Inferior parietal cortex (tissue), 1 donor: ENCODE measurements around the gene ADGRG1.

Source experiments
- DNase-seq: peaks from one replicate; pipeline ENCODE4 v3.0.0-alpha.2; 2016; ENCODE audit errors: extremely low spot score

The ADGRG1 gene

DNA sequence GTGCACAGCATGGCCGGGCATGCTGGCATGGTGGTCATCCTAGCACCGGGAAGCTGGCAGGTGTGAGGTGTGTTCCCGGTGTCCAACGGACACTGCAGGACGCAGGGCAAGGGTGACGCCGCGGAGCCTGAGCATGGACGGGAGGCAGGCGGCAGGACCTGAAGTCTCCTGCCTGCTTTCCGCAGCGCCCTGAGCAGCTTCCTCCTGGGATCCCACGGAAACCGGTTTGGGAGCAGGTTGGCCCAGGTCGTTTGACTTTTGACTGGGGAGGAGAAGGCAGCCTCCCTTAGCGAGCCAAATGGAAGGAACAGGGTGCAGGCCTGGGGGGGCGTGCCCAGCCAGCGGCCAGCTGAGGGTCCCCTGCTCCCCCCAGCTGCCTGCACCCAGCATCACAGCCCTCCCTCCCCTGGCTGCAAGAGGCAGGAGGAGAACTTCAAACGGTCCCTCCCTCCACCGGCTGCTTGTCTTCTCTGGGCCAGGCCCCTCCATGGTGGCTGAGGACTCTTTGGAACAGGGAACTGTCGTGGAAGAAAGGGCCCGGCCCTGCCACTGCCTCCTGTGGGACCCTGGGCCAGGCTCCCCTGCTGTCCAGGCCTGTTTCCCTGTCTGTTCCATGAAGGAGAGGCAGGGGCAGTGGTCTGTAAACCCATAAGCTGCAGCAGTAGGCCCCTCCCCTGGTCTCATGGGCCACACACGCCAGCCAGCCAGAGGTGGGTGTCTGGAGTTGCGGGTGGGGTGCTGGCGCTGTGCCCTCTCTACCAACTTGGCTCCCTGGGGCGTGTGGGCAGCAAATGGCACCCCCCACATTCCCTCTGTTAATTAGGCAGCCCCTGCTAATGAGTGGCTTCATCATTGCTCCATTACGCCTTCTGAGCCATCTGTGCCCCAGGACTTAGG is 7.8 kb upstream of the ADGRG1 start:
- no peak for DNase-seq

DNA sequence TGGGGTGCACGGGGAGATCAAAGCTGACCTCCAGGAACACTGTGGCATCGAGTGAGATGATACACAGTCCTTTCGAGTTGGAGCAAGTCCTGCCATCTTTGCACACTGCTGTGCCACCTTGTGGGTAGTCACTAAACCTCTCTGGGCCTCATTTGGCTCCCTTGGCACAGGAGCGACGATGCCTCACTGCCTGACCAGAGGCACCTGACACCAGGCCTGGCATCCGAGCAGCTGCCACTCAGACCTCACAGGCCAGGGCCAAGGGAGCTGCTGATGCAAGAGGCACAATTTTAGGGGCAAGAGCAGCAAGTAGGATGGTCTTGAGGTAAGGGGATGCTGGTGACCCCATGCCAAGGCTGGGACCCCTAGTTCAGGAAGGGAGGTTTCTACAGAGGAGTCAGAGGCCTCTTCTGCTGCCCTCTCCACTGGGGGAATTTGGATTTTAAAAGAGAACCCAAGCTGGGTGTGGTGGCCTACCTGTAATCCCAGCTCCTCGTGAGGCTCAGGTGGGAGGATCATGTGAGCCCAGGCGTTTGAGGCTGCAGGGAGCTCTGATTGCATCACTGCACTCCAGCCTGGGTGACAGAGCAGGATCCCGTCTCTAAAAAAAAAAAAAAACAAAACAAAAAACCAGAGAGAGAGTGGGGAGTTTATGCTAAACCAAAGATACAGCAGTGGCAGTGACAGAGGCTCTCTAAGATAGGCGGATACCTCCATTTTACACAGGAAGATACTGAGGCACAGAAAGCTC is 6.7 kb upstream of the ADGRG1 start:
- DNase-seq = peak; percentile 2

DNA sequence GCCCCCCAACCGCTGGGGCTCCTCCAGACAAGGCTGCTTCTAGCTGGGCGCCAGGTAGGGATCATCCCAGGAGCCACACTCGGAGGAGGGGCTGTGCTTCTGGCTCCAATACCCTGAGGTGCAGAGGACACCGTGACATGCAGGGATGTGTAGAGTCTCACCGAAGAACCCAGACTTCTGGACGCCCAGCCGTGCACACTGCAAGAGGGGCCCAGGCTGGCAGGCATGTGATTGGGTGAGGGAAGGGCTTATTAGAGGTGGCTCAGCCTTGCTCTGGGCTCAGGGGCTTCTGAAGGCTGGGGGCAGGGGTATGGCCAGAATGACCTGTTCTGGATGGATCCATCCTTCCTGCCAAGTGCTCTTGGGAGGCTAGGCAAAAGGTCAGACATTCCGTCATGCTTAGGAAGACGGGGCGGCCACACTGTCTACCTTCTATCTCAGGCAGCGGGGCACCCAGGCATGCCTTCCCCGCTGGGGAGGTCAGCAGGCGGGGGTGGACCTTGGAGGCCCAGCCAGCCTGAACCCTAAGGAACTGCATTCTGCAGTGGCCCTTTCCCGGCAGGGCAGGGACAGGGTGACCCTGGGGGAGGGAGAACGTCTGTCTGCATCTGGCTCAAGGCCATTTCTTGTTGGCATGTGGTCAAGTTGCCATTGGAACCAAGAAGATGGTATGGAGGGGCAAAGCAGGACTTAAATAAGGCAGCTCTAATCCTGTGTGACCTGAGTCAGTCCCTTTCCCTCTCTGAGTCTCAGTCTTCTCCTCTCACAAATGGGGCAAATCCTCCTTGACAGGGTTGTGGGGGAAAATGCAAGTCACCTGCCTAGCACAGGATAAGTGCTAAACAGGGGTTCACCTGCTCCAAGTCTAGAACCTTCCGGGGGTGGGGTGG is 5.8 kb upstream of the ADGRG1 start:
- DNase-seq = peak; percentile 9

DNA sequence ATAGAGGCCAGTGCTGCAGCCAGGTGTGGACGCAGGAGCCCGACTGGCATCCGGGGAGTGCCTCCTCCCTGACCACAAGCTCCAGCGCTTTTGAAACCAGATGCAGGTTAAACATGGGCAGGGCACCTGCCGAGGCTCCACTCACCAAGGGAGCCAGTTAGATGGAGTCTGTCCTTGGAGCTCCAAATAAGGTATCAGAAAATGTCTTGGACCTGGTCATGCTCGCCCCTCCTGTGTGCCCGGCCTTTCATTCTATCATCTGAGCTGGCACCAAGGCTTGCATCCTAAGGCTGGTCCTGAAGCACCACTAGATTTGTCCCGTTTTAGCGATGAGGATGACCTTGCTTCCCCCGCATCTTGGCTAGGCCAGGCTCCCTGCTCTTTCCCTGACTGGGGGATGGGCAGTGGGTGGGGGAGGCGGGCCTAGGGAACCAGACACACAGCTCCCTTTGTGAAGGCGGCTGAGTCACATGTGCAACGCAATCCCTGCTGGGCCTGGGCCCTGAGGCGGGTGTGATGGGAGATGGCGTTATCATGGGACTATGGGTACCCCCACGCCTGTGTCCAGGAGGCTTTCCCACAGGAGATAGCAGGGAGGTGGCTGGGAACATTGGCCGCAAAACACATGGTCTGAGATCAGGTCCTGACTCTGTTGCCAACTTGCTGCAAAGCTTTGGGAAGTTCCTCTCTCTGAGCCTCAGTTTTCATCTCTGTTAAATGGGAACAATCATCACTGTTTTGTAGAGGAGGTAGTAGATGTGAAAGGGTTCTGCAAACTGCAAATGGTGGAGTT is 5.0 kb upstream of the ADGRG1 start:
- DNase-seq = peak; percentile 68

DNA sequence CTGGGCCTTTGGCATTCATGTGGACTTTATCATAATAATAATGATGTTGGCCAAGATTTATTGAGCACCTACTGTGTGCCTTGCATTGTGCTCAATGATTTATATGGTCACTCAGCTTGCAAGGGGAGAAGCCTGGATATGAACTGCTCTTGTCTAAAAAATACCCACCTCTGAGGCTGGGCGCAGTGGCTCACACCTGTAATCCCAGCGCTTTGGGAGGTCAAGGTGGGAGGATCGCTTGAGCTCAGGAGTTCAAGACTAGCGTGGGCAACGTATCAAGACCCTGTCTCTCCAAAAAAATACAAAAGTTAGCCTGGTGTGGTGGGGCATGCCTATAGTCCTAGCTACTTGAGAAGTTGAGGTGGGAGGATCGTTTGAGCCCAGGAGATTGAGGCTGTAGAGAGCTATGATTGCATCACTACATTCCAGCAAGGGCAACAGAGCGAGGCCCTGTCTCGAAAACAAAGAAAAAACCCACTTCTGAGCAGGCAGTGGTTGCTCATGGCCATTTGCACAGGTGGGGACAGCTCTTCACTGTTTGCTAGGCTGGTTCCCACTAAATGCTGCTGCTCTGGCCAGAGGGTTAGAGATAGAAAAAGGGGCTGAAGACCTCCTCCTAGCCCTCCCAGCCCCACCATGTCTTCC is 4.3 kb upstream of the ADGRG1 start:
- no peak for DNase-seq

DNA sequence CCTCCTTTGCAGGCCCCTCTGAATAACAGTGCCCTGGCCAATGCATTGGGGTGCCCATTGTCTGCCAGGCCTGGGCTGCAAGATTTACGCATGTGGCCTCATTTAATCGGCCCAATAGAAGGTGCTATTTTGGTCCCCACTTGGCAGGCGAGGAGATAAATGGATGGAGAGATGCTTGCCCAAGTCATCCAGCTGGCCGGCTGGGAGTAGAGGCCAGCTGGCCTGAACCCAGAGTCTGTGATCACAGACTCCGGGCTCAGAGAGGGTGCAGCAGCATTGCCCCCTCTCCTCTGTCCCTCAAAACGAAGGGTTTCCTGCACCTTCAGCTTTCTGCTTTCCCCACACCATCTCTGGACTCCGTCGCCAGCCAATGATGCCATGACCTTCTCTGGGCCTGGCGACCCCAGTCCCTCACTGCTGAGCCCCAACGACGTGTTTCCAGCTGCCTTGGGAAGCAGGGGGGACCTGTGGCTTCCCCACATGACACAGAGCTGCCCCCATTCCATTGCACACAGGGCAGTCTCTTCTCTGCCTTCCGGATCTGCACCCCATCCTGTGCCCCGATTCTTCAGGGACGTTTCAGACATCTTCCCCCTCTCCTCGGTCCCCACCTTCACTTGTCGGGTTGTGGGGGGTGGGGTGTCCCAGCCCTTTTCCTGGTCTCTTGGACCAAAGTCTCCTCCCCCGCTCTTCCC is 3.5 kb upstream of the ADGRG1 start:
- DNase-seq = peak; percentile 72

DNA sequence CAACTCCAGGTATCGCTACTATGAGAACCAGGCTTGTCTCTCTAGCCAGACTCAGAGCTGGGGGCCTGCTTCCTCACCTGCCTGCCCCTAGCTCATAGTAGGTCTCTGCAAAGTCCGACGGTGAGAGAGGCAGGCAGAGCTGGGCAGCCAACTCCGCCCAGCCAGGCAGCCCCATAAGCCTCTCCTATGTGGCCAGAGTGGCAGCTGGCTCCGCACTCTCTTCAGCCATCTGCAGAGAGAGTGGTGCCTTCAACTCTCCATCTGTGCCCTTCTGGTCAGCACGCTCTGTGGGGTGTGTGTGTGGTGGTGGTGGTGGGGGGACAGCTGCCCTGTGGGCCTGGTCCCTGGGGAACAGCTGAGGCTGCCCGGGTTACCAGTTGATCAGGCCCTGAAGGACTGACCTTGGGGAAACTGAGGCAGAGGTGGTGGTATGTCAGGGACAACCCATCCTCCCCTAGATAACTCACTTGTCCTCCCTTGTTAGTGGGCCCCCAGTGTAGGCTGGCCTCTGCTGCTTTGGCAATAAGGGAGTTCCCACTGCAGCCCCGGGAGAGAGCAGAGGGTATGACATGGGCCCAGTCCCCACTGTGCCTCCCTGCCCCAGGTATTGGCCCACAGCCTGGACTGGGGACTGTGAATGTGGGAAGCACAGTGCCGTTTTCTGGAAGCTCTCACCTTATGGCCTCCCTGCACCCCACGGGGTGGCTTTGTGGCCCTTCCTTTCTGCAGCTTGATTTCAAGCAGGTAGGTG is 1.8 kb upstream of the ADGRG1 start:
- DNase-seq = no peak

DNA sequence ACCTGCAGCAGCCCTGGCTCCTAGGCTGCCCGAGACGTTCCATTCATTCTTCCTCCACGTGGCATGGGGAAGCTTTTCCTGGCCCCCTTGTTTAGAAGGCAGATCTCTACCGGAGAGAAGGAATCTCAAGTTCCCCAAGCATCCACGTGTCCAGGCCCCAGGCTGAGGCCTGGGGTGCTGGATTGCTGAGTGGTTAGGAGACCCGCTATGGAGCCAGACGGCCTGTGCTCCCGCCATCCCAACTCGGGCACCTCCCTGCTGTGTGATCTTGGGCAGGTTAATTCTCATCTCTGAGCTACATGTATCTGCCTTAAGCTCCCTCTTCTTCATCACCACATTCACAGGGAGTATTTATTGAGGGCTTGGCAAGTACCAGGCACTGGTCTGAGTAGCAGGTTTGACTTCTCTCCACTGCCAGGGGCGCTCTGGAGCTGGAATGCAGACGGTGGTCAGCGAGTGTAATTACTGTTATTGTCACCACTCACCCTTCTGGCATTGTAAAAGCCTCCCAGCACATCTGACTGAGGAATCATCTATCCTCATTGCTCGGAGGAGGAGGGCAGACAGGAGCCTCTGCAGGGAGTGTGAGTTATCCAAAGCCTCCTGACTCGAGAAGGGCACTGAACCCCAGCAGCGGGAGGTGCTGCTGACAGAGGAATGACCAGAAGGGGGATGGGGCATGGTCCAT is 1.1 kb upstream of the ADGRG1 start:
- no peak for DNase-seq

DNA sequence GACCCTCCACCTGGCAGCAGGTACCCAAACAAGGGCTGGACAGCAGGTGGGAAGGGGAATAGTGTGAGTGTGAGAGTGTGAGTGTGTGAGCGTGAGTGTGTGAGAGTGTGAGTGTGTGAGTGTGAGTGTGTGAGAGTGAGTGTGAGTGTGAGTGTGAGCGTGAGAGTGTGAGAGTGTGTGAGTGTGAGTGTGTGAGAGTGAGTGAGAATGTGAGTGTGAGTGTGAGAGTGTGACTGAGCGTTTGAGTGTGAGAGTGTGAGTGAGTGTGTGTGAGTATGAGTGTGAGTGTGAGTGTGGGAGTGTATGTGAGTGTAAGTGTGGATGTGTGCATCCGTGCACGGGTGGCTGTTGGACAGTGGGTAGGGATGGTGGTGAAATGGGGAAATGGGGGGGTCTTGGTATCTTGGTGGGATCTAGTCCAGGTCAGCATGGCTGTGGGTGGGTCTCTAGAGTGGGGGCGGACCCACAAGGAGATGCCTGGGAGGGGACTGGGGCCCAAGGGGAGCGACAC is 408 bp downstream of the ADGRG1 start:
- no peak for DNase-seq

DNA sequence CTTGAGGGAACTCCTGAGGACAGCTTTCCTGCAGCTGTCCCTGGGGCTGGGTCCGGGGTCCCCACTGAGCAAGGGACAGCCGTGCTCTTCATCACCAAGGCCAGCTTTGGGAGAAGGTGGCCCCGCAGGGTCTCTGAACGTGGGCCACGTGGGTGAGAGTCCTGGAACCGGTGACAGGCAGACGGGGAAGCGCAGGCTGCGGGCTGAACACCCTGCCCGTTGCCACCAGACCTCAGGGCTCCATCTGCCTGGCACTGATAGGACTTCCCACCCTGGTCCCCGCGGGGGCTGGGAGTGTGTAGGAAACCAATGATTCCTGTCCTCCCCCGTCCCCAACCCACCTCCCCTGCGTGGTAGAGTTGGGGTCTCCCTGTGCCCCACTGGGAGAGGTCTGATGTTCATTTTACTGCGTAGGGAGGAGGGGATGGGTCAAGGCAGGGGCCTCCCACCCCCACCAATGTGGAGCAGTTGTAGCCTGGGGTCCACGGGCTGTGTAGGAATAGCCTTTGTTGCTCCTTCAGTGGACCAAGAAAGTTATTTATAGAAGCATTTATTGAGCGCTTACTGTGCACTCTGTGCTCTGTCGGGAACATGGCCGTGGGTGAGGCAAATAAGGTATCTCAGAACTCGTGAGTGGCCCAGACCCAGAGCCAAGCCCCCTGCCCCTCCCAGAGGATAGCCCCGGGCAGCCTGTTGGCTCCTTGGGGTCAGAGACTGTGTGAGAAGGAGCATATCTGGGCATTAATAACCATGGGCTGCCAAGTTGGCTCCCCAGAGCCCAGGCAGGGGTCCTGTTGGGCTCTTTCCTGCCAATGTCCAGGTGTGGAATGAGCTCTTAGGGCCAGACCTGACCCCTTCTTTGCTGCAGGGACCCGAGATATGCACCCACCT is 1.3 kb downstream of the ADGRG1 start:
- no peak for DNase-seq

DNA sequence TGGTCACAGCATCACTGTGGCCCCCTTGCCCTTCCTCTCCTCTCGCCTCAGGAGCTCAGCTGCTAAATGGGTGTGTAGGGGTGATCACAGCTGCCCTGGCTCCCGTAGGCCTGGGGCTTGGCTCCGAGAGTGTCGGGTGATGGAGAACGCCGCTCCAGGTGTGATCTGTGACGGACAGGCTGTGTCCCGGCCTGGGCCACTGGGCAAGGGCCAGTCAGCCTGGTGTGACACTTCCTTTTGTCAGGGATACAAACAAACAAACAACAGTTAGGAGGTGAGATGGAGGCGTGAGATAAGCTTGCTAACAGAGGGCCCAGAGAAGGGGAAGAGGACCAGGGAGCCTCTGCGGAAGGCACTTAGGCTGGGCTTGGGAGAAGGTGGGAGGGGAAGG is 2.0 kb downstream of the ADGRG1 start:
- DNase-seq = no peak

DNA sequence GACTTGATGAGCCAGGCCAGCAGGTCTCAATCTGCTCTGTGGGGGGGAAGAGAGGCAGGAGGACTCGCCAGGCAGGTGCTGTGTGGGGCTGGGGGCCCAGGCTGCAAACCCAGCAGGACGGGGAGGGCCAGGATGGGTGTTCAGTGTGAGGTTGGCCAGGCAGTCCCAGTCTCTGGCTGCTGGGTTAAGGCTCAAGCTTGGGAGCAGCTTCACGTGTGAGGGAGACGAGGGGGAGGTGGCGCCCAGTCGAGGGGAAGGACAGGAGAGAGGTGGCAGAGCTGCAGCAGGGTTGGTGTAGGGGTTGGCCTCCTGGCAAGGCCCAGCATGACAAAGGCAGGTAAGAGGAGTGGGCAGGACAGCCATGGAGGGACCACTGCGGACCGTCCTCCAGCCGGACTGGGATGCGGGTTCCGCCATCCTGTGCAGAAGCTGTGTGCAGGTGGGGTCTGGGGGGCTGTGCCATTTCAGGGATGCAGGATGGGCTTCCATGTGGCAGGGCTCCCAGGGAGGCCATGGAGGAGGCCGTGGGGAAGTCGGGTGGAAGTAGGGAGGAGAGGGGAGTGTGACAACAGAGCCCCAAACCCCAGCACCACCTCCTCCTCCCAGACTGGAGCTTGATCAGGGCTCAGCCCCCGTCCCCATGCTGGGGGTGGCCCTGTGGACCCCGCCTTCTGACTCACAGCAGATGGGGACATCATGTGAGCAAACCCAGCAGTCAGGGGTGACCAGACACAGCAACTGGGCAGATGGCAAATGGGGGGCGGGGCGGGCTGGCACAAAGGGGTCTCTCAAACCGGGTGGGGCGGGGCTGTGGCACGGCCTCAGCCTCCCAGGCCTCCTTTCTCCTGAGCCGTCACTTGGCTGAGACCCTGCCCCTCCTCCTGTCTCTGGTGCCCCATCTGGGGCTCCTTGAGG is 2.8 kb downstream of the ADGRG1 start:
- DNase-seq = no peak

DNA sequence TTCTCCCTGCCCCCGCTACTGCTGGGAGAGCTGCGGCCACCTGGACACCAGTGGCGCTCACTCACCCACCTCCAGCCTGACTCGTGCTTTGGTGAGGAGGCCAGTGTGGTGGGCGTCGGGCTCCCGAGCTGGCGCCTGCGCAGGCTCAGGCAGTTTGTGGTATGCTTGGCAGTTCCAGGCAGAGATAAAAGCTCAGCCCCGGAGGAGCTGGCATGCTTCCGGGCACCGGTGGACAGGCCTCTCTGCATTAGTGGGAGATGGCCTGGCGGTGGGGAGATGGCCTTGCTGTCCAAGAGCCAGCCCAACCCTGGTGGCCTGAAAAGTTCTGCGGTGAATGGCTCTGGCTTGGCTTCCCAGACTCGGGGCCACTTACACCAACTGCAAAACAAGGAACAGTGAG is 4.1 kb downstream of the ADGRG1 start:
- no peak for DNase-seq

DNA sequence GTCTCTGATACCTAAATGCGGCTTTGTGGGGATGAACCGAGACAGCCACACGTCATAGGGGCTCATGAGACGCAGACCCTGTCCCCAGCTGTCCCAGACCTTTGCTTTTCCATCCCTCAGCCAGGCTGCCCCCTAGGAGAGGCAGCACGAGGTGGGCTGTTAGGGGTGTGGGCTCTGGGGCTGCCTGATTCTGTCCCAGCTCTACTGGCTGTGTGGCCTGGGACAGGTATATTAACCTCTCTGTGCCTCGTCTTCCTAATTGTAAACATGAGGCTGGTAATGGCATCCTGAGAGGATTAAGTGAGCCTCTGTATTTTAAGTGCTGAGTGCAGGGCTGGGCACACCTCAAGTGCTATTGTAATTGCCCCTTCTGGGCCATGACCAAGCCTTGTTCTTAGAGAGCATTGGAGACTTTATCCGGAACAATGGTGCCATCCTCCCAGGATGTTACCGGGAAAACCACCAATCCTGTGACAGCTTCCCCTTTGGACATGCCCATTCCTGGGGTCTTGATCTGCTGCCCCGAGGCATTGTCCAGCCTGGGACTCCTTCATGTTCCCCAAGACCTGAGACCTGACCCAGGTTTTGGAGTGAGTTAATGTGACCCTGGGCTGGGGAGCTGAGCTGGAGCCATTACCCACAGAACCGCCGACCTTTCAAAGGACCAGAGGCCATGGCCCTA is 5.1 kb downstream of the ADGRG1 start:
- no peak for DNase-seq

DNA sequence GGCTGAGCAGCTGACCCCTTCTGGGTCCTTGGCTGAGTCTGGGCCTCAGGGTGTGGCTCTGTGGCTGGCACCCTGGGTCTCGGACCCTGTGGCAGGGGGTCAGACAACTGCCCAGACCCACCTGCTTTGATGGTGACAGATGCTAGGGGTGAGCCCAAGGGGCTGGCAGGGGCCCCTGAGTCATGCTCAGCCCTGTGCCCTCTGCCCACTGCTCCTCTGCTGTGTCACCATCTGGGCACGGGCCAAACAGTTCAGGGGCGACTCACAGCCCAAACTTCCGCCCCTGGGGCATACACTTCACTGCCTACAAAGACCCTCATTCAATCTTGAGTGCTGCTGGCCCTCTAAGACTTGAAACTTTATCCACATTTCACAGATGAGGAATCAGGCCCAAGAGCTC is 5.7 kb downstream of the ADGRG1 start:
- DNase-seq = no peak
